A549 (cell line): ENCODE measurements around the gene NAB1. TPM values are rescaled to one million over a fixed set of nuclear protein-coding genes. Genes with fewer than 3 reads are reported as not detected.

ENCODE experiments used
- ATAC-seq, 2 experiments: fragments of 200-7000 bp in 1 of 2; fragments of >200 bp in 1 of 2; cut with Nextera tagmentation in 1 of 2; cut with Tn5 transposase in 1 of 2; 3 replicates each; pipeline versions ENCODE4 v1.8.0 to v1.9.1; 2018 to 2020; ENCODE audit warnings: mild to moderate bottlenecking in 1 of 2, moderate library complexity in 1 of 2
- CTCF ChIA-PET: fragments of 300-600 bp; sonication (Branson Sonifier 250); formaldehyde crosslinking; extraction: SDS; loops from one replicate; lab custom pipeline; 2021; ENCODE audit warnings: antibody characterized with exemption, inconsistent platforms; lab: Yijun Ruan, JAX
- POLR2A ChIA-PET: fragments of 350-600 bp; formaldehyde crosslinking; extraction: SDS; loops from one replicate; lab custom pipeline; 2021; ENCODE audit warnings: antibody characterized with exemption, inconsistent platforms; lab: Yijun Ruan, JAX
- DNase-seq, 2 experiments: peaks; one replicate each; pipeline versions ENCODE4 v3.0.0 to v3.0.0-alpha.2; 2011 to 2016; ENCODE audit warnings: low read depth in 1 of 2, low spot score in 1 of 2
- FAIRE-seq: peaks from 2 replicates; lab custom pipeline; 2011; peaks lifted over from hg19 to GRCh38; lab: Jason Lieb, UNC
- H3K27ac ChIP-seq, 2 experiments: fragments of >200 bp; sonication (Bioruptor Twin); formaldehyde crosslinking; 3 replicates each; pipeline ENCODE4 v1.5.1; 2016 to 2017
- H3K4me1 ChIP-seq: fragments of >200 bp; sonication (Bioruptor Twin); formaldehyde crosslinking; 3 replicates; pipeline ENCODE4 v1.6.1; 2016
- H3K4me2 ChIP-seq: fragments of >200 bp; sonication (Bioruptor Twin); formaldehyde crosslinking; 3 replicates; pipeline ENCODE4 v1.6.1; 2016
- H3K4me3 ChIP-seq: fragments of >200 bp; sonication (Bioruptor Twin); formaldehyde crosslinking; 3 replicates; pipeline ENCODE4 v1.5.1; 2016
- H3K9me3 ChIP-seq: fragments of >200 bp; sonication (Bioruptor Twin); formaldehyde crosslinking; 3 replicates; pipeline ENCODE4 v1.6.1; 2016
- ATOH8 ChIP-seq: fragments of 250-450 bp; sonication (Bioruptor Pico); IDR thresholded peaks from 2 replicates; pipeline ENCODE4 v1.5.0; 2020; ENCODE audit warnings: low read depth, mild to moderate bottlenecking, moderate library complexity
- BCL3 ChIP-seq: fragments of >200 bp; sonication (Bioruptor Twin); formaldehyde crosslinking; IDR thresholded peaks from 3 replicates; pipeline ENCODE4 v1.6.1; 2016
- CBX2 ChIP-seq: fragments of 200-600 bp; sonication (generic); IDR thresholded peaks from 2 replicates; pipeline ENCODE4 v1.6.1; 2016; ENCODE audit warnings: low read depth, mild to moderate bottlenecking, borderline replicate concordance
- CBX8 ChIP-seq: fragments of 200-600 bp; sonication (generic); IDR thresholded peaks from 2 replicates; pipeline ENCODE4 v1.6.1; 2016
- CHD2 ChIP-seq: fragments of 150-350 bp; IDR thresholded peaks from 2 replicates; pipeline ENCODE4 v1.6.1; 2014; ENCODE audit warnings: low read length; ENCODE audit not compliant: partially characterized antibody
- CTCF ChIP-seq: fragments of >200 bp; sonication (Bioruptor Twin); formaldehyde crosslinking; IDR thresholded peaks from 3 replicates; pipeline ENCODE4 v1.5.1; 2016
- FOSL2 ChIP-seq, 2 experiments: fragments of 450-650 bp in 1 of 2; fragments of >200 bp in 1 of 2; sonication (Bioruptor Twin) in 1 of 2; formaldehyde crosslinking; IDR thresholded peaks; 2 replicates each; pipeline versions ENCODE4 v1.5.0 to v1.6.1; 2016 to 2020; ENCODE audit warnings: mild to moderate bottlenecking in 1 of 2, moderate library complexity in 1 of 2
- GATA3 ChIP-seq: IDR thresholded peaks from 2 replicates; pipeline ENCODE4 v1.6.1; 2012; ENCODE audit warnings: borderline replicate concordance
- HDAC2 ChIP-seq: fragments of 200-600 bp; sonication (generic); IDR thresholded peaks from 2 replicates; pipeline ENCODE4 v1.6.1; 2016
- HES2 ChIP-seq: fragments of >200 bp; sonication (Bioruptor Twin); formaldehyde crosslinking; IDR thresholded peaks from 2 replicates; pipeline ENCODE4 v1.6.1; 2016
- HOXA7 ChIP-seq: fragments of 250-450 bp; sonication (Bioruptor Pico); IDR thresholded peaks from 2 replicates; pipeline ENCODE4 v1.5.0; 2020; ENCODE audit warnings: mild to moderate bottlenecking, moderate library complexity
- JUN ChIP-seq, 2 experiments: fragments of >200 bp; sonication (Bioruptor Twin); formaldehyde crosslinking; IDR thresholded peaks; 2 replicates in 1 of 2; 3 replicates in 1 of 2; pipeline ENCODE4 v1.6.1; 2016 to 2017
- MAX ChIP-seq: IDR thresholded peaks from 2 replicates; pipeline ENCODE4 v1.6.1; 2012
- NPAS2 ChIP-seq: fragments of 250-450 bp; sonication (Bioruptor Pico); IDR thresholded peaks from 2 replicates; pipeline ENCODE4 v1.8.0; 2022; ENCODE audit warnings: mild to moderate bottlenecking, moderate library complexity, borderline replicate concordance
- POLR2AphosphoS2 ChIP-seq: conservative IDR thresholded peaks from 2 replicates; pipeline ENCODE4 v1.6.1; 2012; ENCODE audit warnings: low read length, improper control_type of control experiment, inconsistent platforms
- RAD21 ChIP-seq, 2 experiments: fragments of >200 bp in 1 of 2; sonication (Bioruptor Twin) in 1 of 2; formaldehyde crosslinking in 1 of 2; IDR thresholded peaks in 1 of 2; conservative IDR thresholded peaks in 1 of 2; 2 replicates in 1 of 2; 3 replicates in 1 of 2; pipeline ENCODE4 v1.6.1; 2012 to 2018; ENCODE audit warnings: inconsistent platforms in 1 of 2
- RARB ChIP-seq: fragments of 250-450 bp; sonication (Bioruptor Pico); IDR thresholded peaks from 2 replicates; pipeline ENCODE4 v1.8.0; 2021; ENCODE audit warnings: mild to moderate bottlenecking, moderate library complexity
- REST ChIP-seq: fragments of 200-600 bp; sonication (generic); IDR thresholded peaks from 2 replicates; pipeline ENCODE4 v1.6.1; 2016; ENCODE audit warnings: antibody characterized with exemption, mild to moderate bottlenecking, moderate library complexity
- SREBF2 ChIP-seq: fragments of 450-650 bp; IDR thresholded peaks from 2 replicates; pipeline ENCODE4 v1.6.1; 2014; ENCODE audit warnings: mild to moderate bottlenecking, moderate library complexity
- TP53 ChIP-seq: fragments of 250-450 bp; sonication (Bioruptor Pico); IDR thresholded peaks from 2 replicates; pipeline ENCODE4 v1.5.0; 2021; ENCODE audit warnings: mild to moderate bottlenecking, moderate library complexity
- ZC3H11A ChIP-seq: fragments of 450-650 bp; IDR thresholded peaks from 2 replicates; pipeline ENCODE4 v1.6.1; 2014; ENCODE audit warnings: antibody characterized with exemption, mild to moderate bottlenecking
- ZFP36 ChIP-seq: fragments of 450-650 bp; IDR thresholded peaks from 2 replicates; pipeline ENCODE4 v1.6.1; 2014; ENCODE audit warnings: borderline replicate concordance; ENCODE audit not compliant: partially characterized antibody
- ZSCAN20 ChIP-seq: fragments of 250-450 bp; sonication (Bioruptor Pico); IDR thresholded peaks from 2 replicates; pipeline ENCODE4 v1.8.0; 2022; ENCODE audit warnings: mild to moderate bottlenecking, moderate library complexity
- WGBS: methylation state at CpG from one replicate; pipeline ENCODE4 v1.1.6; 2017; ENCODE audit errors: missing lambda C conversion rate; 5-methylcytosine and 5-hydroxymethylcytosine counted together
- polyA plus RNA-seq, 4 experiments: library from polyadenylated mRNA; depleted of rRNA in 3 of 4; stranded (reverse); fragments of >200 nt; fragmentation: RNase III in 1 of 4; extraction: RNeasy Plus Mini Kit Qiagen cat#74134 plus additional on column Dnase treatment in 1 of 4; gene quantifications; 2 replicates in 3 of 4; 3 replicates in 1 of 4; pipeline ENCODE4 v1.2.3, GENCODE V29; 2011 to 2017

NAB1 gene
- polyA plus RNA-seq, 2 of the 4 experiments (the other 2 are of a cell fraction): 37.6 to 67.3 TPM

GRCh38 chr2:190718652-190719526, 70.0 kb downstream of the NAB1 start:
- DNase-seq (peak; percentile 55 to 74), FAIRE-seq (no peak), ATAC-seq (peak; percentile 89 to 91)
- ChIA-PET CTCF (interaction anchor here (1.8 kb wide), 1 partner anchor 15 kb away, joined by 6 read pairs; no protein-coding TSS in a partner anchor), POLR2A (no interaction called here)
- Histone ChIP-seq H3K9me3 (peaks cover 4% of the 10 kb centered on the region; the same call in 1 of the 3 replicates), H3K4me2 (peak overlapping the region; percentile 51), H3K4me1 (peaks cover 22% of the 10 kb centered on the region), H3K27ac (peak overlapping the region; percentile 29 to 50; a peak in 3 of 6 replicates), H3K4me3 (peak overlapping the region; percentile 11; the same call in 1 of the 3 replicates)
- WGBS: 16% methylated on average over 7 of the region's 7 CpGs
- TF ChIP-seq HES2 (no peak), TP53 (CRISPR knock-in tag) (no peak), FOSL2 (IDR thresholded peaks at IDR 0.05) (peak; percentile 39; the same call in 1 of the 2 replicates), FOSL2 (CRISPR knock-in tag; IDR thresholded peaks at IDR 0.05) (peak; percentile 80), BCL3 (peak; percentile 58; the same call in 1 of the 3 replicates), RAD21 (conservative IDR thresholded peaks at IDR 0.05 in 1 of 2, IDR thresholded peaks at IDR 0.05 in 1 of 2) (0 out of 5 replicates have a peak, but pooled peaks of 1 of the 2 experiments have one; percentile 18), CHD2 (no peak), JUN (IDR thresholded peaks at IDR 0.05) (0 out of 5 replicates have a peak, but pooled peaks of 1 of the 2 experiments have one; percentile 32), GATA3 (peak; percentile 30; the same call in 1 of the 2 replicates)

GRCh38 chr2:190720276-190720675, 71.4 kb downstream of the NAB1 start:
- POLR2A ChIA-PET: no interaction called here
- TF ChIP-seq HDAC2: no peak
- no peak for TF ChIP-seq HOXA7
- TF ChIP-seq SREBF2: no peak
- TF ChIP-seq ZC3H11A: no peak
- TF ChIP-seq CBX2: no peak
- TF ChIP-seq CTCF: no peak
- TF ChIP-seq ZFP36: no peak
- no peak for TF ChIP-seq RARB (CRISPR knock-in tag)
- no peak for TF ChIP-seq ATOH8
- TF ChIP-seq BCL3: no peak
- no peak for TF ChIP-seq REST
- no peak for TF ChIP-seq JUN (IDR thresholded peaks at IDR 0.05)
- no peak for TF ChIP-seq MAX
- no peak for TF ChIP-seq NPAS2
- TF ChIP-seq POLR2AphosphoS2: no peak
- TF ChIP-seq CBX8: no peak
- TF ChIP-seq ZSCAN20 (CRISPR knock-in tag): no peak
- Histone ChIP-seq H3K27ac (no peak overlapping the region), H3K9me3 (peaks cover 4% of the 10 kb centered on the region; the same call in 1 of the 3 replicates), H3K4me2 (no peak overlapping the region), H3K4me1 (peaks cover 22% of the 10 kb centered on the region), H3K4me3 (no peak overlapping the region)
- CTCF ChIA-PET: interaction anchor here (2.3 kb wide), 1 partner anchor 14 kb away, joined by 6 read pairs; no protein-coding TSS in a partner anchor
- ATAC-seq: no peak
- DNase-seq: no peak
- FAIRE-seq: no peak
- 87% methylated on average over 6 of the region's 6 CpGs for WGBS
